Kidney (tissue), 22 donors: ENCODE measurements around the gene PROX2. TPM values are rescaled to one million over a fixed set of nuclear protein-coding genes. Genes with fewer than 3 reads are reported as not detected.
A peak's percentile ranks its signal among the peaks of the same experiment; 100 is the strongest.

Source experiments
- DNase-seq, 5 donors: peaks; one replicate each; pipeline ENCODE4 v3.0.0-alpha.2; 2013 to 2020
- FAIRE-seq: peaks from 2 replicates; lab custom pipeline; 2012; peaks lifted over from hg19 to GRCh38; lab: Jason Lieb, UNC
- H3K27ac ChIP-seq, 2 donors: one replicate each; pipeline ENCODE4 v1.7.0; 2013; ENCODE audit warnings: low read depth in 2 of 2, low read length in 2 of 2, inconsistent platforms in 1 of 2
- H3K27me3 ChIP-seq: one replicate; pipeline ENCODE4 v1.7.1; 2013; ENCODE audit warnings: low read length, inconsistent platforms; ENCODE audit not compliant: control insufficient read depth, insufficient read depth
- H3K36me3 ChIP-seq, 3 donors: one replicate each; pipeline versions ENCODE4 v1.7.0 to v1.7.1; 2013; ENCODE audit warnings: low read length in 3 of 3, control low read depth in 1 of 3, inconsistent platforms in 1 of 3; ENCODE audit not compliant: insufficient read depth in 3 of 3, control insufficient read depth in 2 of 3
- H3K4me1 ChIP-seq, 3 donors: one replicate each; pipeline versions ENCODE4 v1.7.0 to v1.7.1; 2013; ENCODE audit warnings: low read length in 3 of 3, inconsistent platforms in 1 of 3, low read depth in 1 of 3; ENCODE audit not compliant: control insufficient read depth in 2 of 3, insufficient read depth in 2 of 3
- H3K4me3 ChIP-seq, 3 donors: one replicate each; pipeline versions ENCODE4 v1.7.0 to v1.8.1; 2013; ENCODE audit warnings: low read length in 3 of 3, control low read depth in 1 of 3, inconsistent platforms in 1 of 3
- H3K9ac ChIP-seq, 3 donors: one replicate each; pipeline versions ENCODE4 v1.7.0 to v1.7.1; 2013; ENCODE audit warnings: low read length in 3 of 3, control low read depth in 1 of 3, inconsistent platforms in 1 of 3
- H3K9me3 ChIP-seq, 3 donors: one replicate each; pipeline versions ENCODE4 v1.7.0 to v1.7.1; 2013; ENCODE audit warnings: low read length in 3 of 3, control low read depth in 1 of 3, inconsistent platforms in 1 of 3; ENCODE audit not compliant: control insufficient read depth in 2 of 3, insufficient read depth in 1 of 3
- intact Hi-C: fragments of 100-400 bp; cut with DNase I; formaldehyde crosslinking; loops from one replicate; pipeline ENCODE4 v1.11.1; 2022
- long read RNA-seq, 10 donors: library from polyadenylated mRNA in 1 of 10; unstranded in 1 of 10; transcript quantifications; one replicate each; pipeline ENCODE4 v2.0.0 and lab custom pipeline, GENCODE V29; 2021 to 2026
- polyA plus RNA-seq: library from polyadenylated mRNA; stranded (reverse); fragments of 350-450 nt; fragmentation: Illumina TruSeq; extraction: RNeasy Lipid Tissue Mini Kit (QIAGEN cat#74804); gene quantifications from one replicate; pipeline ENCODE4 v1.2.3, GENCODE V29; 2014; ENCODE audit warnings: low read depth, low replicate concordance; ENCODE audit not compliant: insufficient read depth
- total RNA-seq: library from RNA; stranded (reverse); fragmentation: NEBNext Ultra II Directional; extraction: Animal tissue kit (Norgen Biotek cat#: 25700); gene quantifications from one replicate; pipeline ENCODE4 v1.2.1, GENCODE V29; 2021
- TF ChIP-seq, protein P1 (sequence below): IDR thresholded peaks from 3 replicates; pipeline ENCODE4 v1.5.1; 2012; ENCODE audit warnings: mild to moderate bottlenecking, moderate library complexity, borderline replicate concordance; ENCODE audit not compliant: insufficient read depth; ENCODE audit errors: extremely low read depth
- donor health status: control.
- donor health status: control.
- donor health status: control.
- donor health status: control.
- donor health status: control.
- donor health status: DM: yes; HTN: yes; CAD: no.
- donor health status: Normal renal cell carcinoma (clear cell type).

The PROX2 gene, protein sequence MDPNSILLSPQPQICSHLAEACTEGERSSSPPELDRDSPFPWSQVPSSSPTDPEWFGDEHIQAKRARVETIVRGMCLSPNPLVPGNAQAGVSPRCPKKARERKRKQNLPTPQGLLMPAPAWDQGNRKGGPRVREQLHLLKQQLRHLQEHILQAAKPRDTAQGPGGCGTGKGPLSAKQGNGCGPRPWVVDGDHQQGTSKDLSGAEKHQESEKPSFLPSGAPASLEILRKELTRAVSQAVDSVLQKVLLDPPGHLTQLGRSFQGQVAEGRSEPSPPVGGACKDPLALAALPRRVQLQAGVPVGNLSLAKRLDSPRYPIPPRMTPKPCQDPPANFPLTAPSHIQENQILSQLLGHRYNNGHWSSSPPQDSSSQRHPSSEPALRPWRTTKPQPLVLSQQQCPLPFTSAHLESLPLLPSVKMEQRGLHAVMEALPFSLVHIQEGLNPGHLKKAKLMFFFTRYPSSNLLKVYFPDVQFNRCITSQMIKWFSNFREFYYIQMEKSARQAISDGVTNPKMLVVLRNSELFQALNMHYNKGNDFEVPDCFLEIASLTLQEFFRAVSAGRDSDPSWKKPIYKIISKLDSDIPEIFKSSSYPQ
- not detected for total RNA-seq
- polyA plus RNA-seq = not detected
- long read RNA-seq, donor 1 = 0 reads
- long read RNA-seq, donor 2 = 0 reads
- long read RNA-seq, donor 3 = 0 reads
- long read RNA-seq, donor 4 = 0 reads
- long read RNA-seq, donor 5 = 0 reads
- long read RNA-seq, donor 6 = 0 reads
- long read RNA-seq, donor 7, partial matches to known transcripts = 0 of 1 reads
- long read RNA-seq, donor 7, other reads (novel, unspliced or antisense) = 1 of 1 reads
- long read RNA-seq, donor 8 = 0 reads
- long read RNA-seq, donor 9 = 0 reads
- long read RNA-seq, donor 10 = 0 reads

DNA sequence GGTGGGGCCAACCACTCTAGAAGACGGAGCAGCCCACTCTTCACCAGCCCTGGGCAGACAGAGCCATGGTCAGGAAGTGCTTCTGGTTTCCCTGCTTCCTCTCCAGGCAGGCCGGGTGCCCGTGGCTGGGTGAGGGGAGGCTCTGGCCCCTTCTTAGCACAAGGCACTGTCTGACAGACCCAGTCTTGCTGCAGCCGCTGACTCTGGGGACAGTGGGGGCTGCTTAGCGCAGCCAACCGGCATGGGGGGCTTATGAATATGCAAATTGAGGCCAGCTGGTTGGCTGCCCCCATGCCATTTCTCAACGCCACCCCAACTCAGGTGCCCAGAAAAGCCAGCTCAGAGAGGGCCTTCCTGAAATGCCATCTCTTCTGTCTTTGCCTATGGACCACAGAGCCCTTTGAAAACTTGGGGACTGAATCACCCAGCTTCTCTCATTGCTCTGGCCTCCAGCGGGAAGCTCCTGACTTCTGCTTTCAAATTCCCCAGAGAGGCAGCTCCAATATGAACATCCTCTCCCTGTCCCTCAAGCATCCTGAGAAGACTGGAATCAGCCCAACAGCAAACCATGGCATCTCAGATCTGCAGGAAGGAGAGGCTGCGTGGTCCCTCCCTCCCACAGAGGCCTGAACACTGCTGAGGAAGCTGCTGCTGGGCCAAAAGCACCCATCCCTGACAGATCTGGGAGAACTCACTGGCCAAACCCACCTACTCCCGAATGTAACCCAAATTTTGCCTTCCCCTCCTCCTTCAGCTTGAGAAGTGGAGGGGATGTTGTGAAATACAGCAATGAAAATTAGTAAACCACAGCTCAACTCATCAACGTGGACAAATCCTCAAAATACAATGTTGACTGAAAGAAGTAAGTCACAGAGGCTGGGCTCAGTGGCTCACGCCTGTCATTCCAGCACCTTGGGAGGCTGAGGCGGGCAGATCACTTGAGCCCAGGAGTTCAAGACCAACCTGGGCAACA, at the start of gene PROX2:
Gene PROX2, minus strand, starts transcription at position 205 of the 973 bp plus-strand sequence. CDS start 12,311 bp downstream, outside the sequence.
- TF ChIP-seq, protein P1, sequence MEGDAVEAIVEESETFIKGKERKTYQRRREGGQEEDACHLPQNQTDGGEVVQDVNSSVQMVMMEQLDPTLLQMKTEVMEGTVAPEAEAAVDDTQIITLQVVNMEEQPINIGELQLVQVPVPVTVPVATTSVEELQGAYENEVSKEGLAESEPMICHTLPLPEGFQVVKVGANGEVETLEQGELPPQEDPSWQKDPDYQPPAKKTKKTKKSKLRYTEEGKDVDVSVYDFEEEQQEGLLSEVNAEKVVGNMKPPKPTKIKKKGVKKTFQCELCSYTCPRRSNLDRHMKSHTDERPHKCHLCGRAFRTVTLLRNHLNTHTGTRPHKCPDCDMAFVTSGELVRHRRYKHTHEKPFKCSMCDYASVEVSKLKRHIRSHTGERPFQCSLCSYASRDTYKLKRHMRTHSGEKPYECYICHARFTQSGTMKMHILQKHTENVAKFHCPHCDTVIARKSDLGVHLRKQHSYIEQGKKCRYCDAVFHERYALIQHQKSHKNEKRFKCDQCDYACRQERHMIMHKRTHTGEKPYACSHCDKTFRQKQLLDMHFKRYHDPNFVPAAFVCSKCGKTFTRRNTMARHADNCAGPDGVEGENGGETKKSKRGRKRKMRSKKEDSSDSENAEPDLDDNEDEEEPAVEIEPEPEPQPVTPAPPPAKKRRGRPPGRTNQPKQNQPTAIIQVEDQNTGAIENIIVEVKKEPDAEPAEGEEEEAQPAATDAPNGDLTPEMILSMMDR = no peak
- no peak for FAIRE-seq
- Histone ChIP-seq H3K9ac (no peak within 1 kb of the TSS), H3K27ac (no peak within 1 kb of the TSS), H3K4me1 (peaks cover 0 to 2% (median 0%) of the 10 kb centered on the region in 3 donors), H3K4me3 (no peak within 1 kb of the TSS), H3K36me3 (no peaks in the 10 kb centered on the region), H3K9me3 (no peaks in the 10 kb centered on the region), H3K27me3 (no peaks in the 10 kb centered on the region)
- intact Hi-C loops = no loop called here
- DNase-seq = no peak

DNA sequence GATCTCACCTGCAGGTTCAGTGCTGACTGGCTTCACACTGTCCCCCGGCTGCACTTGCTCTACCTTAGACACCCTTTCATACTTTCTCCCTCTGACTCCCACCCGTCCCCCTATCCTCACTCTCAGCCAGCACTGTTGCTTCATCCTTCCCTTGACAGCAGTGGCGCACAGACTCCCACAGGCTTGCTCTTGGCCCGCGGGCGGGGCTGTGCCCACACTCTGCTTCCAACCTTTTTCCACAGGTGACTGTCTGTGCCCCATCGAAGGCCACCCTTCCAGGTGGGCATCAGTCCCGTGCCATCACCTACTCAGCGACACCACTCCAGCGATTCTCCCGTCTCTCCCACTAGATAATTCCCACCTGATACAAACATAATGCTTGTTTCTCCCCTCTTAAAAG, 48.1 kb upstream of the PROX2 start:
- no peaks in the 10 kb centered on the region for H3K9me3 ChIP-seq
- H3K27ac ChIP-seq = no peak overlapping the region
- H3K36me3 ChIP-seq = no peaks in the 10 kb centered on the region
- H3K27me3 ChIP-seq = no peaks in the 10 kb centered on the region
- H3K4me3 ChIP-seq = no peak overlapping the region
- no peak overlapping the region for H3K9ac ChIP-seq
- intact Hi-C loops = no loop called here
- peaks cover 0 to 8% (median 0%) of the 10 kb centered on the region in 3 donors for H3K4me1 ChIP-seq
- no peak for FAIRE-seq
- TF ChIP-seq, protein P1 = no peak
- DNase-seq = peak in 1 of 5 donors; percentile 39

DNA sequence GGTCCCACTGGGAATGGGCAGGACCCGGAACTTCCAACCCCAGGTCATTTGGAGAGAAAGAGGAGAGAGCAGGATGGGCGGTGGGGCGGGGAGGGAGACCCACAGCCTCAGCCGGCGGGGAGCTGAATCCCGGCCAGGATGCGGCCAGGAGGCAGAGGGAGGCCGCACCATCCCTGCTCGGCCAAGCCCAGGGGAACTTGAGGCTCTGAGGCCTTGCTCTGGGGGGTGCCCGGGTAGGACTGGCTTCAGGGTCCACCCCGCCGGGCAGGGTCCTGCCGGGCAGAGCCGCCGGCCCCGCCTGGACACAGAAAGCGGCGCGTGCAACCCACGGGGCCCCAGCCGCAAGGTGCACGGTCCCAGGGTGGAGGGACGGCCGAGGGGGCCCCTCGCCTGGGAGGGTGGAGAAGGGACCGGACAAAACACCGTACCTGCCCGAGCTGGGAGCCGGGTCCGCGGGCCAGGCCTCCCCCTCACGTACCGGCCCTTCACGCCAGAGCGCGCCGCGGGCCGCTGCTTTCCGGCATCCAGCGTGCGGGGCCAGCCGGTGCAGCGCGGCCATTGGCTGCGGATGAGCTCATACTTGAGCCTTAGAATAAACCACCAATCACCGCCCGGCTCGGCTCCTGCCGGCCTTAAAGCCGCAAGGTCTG, 46.9 kb upstream of the PROX2 start, which contains the start of gene RPS6KL1:
Gene RPS6KL1, minus strand, starts transcription at position 509 of the 650 bp plus-strand sequence. CDS start 1,719 bp downstream, outside the sequence.
- H3K4me3 ChIP-seq = peak within 1 kb of the TSS in 1 of 3 donors; percentile 64
- H3K27ac ChIP-seq = no peak within 1 kb of the TSS
- peak within 1 kb of the TSS in 1 of 3 donors; percentile 51 for H3K9ac ChIP-seq
- H3K27me3 ChIP-seq = no peaks in the 10 kb centered on the region
- intact Hi-C loops = no loop called here
- TF ChIP-seq, protein P1 = no peak
- peaks cover 0 to 10% (median 0%) of the 10 kb centered on the region in 3 donors for H3K4me1 ChIP-seq
- FAIRE-seq (no peak), DNase-seq (peak; percentile 87 to 90 (median 89))
- H3K9me3 ChIP-seq = no peaks in the 10 kb centered on the region
- H3K36me3 ChIP-seq = no peaks in the 10 kb centered on the region
